HG02610 (cell line): ENCODE data around the gene RCOR1.

Experiments used
- ATAC-seq: cut with Tn5 transposase; IDR thresholded peaks from one replicate; pipeline ENCODE4 v1.9.1; 2021; ENCODE audit warnings: mild to moderate bottlenecking, moderate library complexity; ENCODE audit not compliant: unreplicated experiment

RCOR1 gene

GRCh38 chr14:102708494-102708893, 116.0 kb downstream of the RCOR1 start:
- peak; percentile 84 for ATAC-seq

- ATAC-seq, result no peak
Observed at GRCh38 chr14:102711207-102711606, 118.8 kb downstream of the RCOR1 start.

- ATAC-seq, result no peak
Observed at GRCh38 chr14:102711946-102712345, 119.5 kb downstream of the RCOR1 start.

GRCh38 chr14:102717276-102717675, 124.8 kb downstream of the RCOR1 start:
- ATAC-seq, result no peak

- ATAC-seq, result no peak
Observed at GRCh38 chr14:102722646-102723045, 130.2 kb downstream of the RCOR1 start.

- no peak for ATAC-seq
Observed at GRCh38 chr14:102723650-102724049, 131.2 kb downstream of the RCOR1 start.

GRCh38 chr14:102726191-102726949, 133.9 kb downstream of the RCOR1 start:
- no peak for ATAC-seq

GRCh38 chr14:102727336-102728095, 135.1 kb downstream of the RCOR1 start:
- ATAC-seq, result no peak

GRCh38 chr14:102728501-102728900, 136.1 kb downstream of the RCOR1 start:
- no peak for ATAC-seq

- ATAC-seq, result no peak
Observed at GRCh38 chr14:102729268-102729667, 136.8 kb downstream of the RCOR1 start.

- no peak for ATAC-seq
Observed at GRCh38 chr14:102729825-102730224, 137.4 kb downstream of the RCOR1 start.

GRCh38 chr14:102731101-102731870, 138.8 kb downstream of the RCOR1 start:
- ATAC-seq, result no peak

- no peak for ATAC-seq
Observed at GRCh38 chr14:102731871-102732800, 139.7 kb downstream of the RCOR1 start.

- no peak for ATAC-seq
Observed at GRCh38 chr14:102732924-102733323, 140.5 kb downstream of the RCOR1 start.

- no peak for ATAC-seq
Observed at GRCh38 chr14:102733326-102733725, 140.9 kb downstream of the RCOR1 start.

- no peak for ATAC-seq
Observed at GRCh38 chr14:102734436-102734835, 142.0 kb downstream of the RCOR1 start.

- ATAC-seq, result no peak
Observed at GRCh38 chr14:102736956-102737355, 144.5 kb downstream of the RCOR1 start.

- ATAC-seq, result no peak
Observed at GRCh38 chr14:102737402-102738372, 145.2 kb downstream of the RCOR1 start.
